DND-41 (cell line): ENCODE results near the gene POLRMT.

Source experiments
- EZH2 ChIP-seq: IDR thresholded peaks from 3 replicates; pipeline ENCODE4 v1.6.1; 2012; ENCODE audit warnings: borderline replicate concordance, low read depth, mild to moderate bottlenecking, moderate library complexity, low read length, inconsistent platforms; ENCODE audit not compliant: severe bottlenecking
- TF ChIP-seq, protein P1 (sequence below): IDR thresholded peaks from 2 replicates; pipeline ENCODE4 v1.5.1; 2012; ENCODE audit warnings: borderline replicate concordance, low read length, moderate library complexity, mild to moderate bottlenecking; ENCODE audit not compliant: poor library complexity, severe bottlenecking; ENCODE audit errors: extremely low read depth

DNA sequence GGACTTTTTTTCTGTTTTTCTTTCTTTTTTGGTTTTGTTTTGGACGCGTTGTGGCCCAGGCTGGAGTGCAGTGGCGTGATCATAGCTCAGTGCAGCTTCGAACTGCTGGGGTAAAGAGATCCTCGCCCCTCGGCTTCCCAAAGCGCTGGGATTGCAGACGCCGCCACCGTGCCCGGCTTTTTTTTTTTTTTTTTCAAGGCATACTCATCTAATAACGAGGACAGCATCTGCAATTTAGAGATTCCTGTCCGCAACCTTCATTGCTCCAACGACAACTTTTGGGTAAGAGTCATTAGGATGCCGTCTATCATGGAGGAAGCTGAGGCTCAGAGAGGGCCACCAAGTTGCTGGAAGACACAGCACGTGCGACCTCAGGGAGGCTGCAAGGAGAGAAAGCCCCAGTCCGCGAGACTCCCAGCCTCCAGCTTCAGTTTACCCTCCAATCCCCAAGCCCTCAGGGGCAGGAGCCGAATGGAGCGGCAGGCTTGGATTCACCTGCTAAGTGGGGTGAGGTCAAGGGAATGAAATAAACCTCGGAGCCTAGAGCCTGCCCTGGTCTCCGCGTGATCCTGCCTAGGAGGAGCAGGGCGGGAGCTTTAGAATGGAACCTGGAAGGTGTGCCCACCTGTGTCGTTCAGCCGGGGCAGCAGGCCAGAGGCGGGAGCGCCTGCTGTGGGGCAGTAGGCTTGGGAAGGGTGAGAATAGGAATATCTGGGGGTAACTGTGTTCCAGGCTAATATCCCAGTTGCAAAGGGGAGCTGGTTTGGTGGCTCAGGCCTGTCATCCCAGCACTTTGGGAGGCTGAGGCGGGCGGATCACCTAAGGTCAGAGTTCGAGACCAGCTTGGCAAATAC, 676 bp upstream of the POLRMT start:
- no peak for TF ChIP-seq EZH2
- TF ChIP-seq, protein P1, sequence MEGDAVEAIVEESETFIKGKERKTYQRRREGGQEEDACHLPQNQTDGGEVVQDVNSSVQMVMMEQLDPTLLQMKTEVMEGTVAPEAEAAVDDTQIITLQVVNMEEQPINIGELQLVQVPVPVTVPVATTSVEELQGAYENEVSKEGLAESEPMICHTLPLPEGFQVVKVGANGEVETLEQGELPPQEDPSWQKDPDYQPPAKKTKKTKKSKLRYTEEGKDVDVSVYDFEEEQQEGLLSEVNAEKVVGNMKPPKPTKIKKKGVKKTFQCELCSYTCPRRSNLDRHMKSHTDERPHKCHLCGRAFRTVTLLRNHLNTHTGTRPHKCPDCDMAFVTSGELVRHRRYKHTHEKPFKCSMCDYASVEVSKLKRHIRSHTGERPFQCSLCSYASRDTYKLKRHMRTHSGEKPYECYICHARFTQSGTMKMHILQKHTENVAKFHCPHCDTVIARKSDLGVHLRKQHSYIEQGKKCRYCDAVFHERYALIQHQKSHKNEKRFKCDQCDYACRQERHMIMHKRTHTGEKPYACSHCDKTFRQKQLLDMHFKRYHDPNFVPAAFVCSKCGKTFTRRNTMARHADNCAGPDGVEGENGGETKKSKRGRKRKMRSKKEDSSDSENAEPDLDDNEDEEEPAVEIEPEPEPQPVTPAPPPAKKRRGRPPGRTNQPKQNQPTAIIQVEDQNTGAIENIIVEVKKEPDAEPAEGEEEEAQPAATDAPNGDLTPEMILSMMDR, result no peak
